ENCODE results near the gene KLK13. TPM values are rescaled to one million over a fixed set of nuclear protein-coding genes. Genes with fewer than 3 reads are reported as not detected.

Gene KLK13, protein sequence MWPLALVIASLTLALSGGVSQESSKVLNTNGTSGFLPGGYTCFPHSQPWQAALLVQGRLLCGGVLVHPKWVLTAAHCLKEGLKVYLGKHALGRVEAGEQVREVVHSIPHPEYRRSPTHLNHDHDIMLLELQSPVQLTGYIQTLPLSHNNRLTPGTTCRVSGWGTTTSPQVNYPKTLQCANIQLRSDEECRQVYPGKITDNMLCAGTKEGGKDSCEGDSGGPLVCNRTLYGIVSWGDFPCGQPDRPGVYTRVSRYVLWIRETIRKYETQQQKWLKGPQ
- total RNA-seq (not detected), polyA plus RNA-seq (not detected), total RNA-seq (0 to 0.09 (median 0) reads per million in 6 experiments)

GRCh38 chr19:51064534-51065220 lies at the start of gene KLK13:
Gene KLK13 (minus strand): TSS chr19:51065092. CDS start chr19:51065067, 25 bp downstream.
- Mint-ChIP-seq H3K4me3 (peak within 1 kb of the TSS; percentile 58 to 88 (median 72)), H3K27ac (peak within 1 kb of the TSS in 1 of 10 donors; percentile 16), H3K27me3 (peaks cover 34 to 64% (median 51%) of the 10 kb centered on the region in 5 donors), H3K9me3 (peaks cover 0 to 13% (median 0%) of the 10 kb centered on the region in 9 donors), H3K4me1 (peaks cover 4 to 12% (median 12%) of the 10 kb centered on the region in 4 donors), H3K36me3 (peaks cover 0 to 7% (median 0%) of the 10 kb centered on the region in 3 donors)
- DNase-seq: no peak
- POLR2A ChIA-PET: no interaction called here
- ATAC-seq: peak in 1 of 2 donors; percentile 20

- POLR2A ChIA-PET: interaction anchor here (0.9 to 2.5 kb wide), 3 partner anchors 9 to 18 kb away, joined by 4 to 14 read pairs (median 12); partner anchors contain the start of gene SIGLEC9
These were observed 49.3 kb upstream of the KLK13 start for GRCh38 chr19:51114087-51114729.

GRCh38 chr19:51111606-51112005 lies 46.7 kb upstream of the KLK13 start:
- H3K9me3 Mint-ChIP-seq: no peaks in the 10 kb centered on the region
- H3K27ac Mint-ChIP-seq: no peak overlapping the region
- H3K27me3 Mint-ChIP-seq: no peaks in the 10 kb centered on the region
- POLR2A ChIA-PET: interaction anchor here (0.6 to 0.7 kb wide), 2 partner anchors 12 to 17 kb away, joined by 3 read pairs; no protein-coding TSS in a partner anchor
- H3K4me1 Mint-ChIP-seq: peaks cover 22 to 56% (median 38%) of the 10 kb centered on the region in 4 donors
- peaks cover 0 to 3% (median 0%) of the 10 kb centered on the region in 3 donors for H3K36me3 Mint-ChIP-seq
- H3K4me3 Mint-ChIP-seq: no peak overlapping the region
- DNase-seq (no peak), ATAC-seq (no peak)

More at GRCh38 chr19:51114087-51114729, 49.3 kb upstream of the KLK13 start:
- Mint-ChIP-seq H3K27ac (peak overlapping the region in 9 of 10 donors; percentile 21 to 87 (median 68)), H3K4me1 (peaks cover 15 to 48% (median 31%) of the 10 kb centered on the region in 4 donors), H3K36me3 (no peaks in the 10 kb centered on the region), H3K9me3 (no peaks in the 10 kb centered on the region), H3K27me3 (no peaks in the 10 kb centered on the region), H3K4me3 (peak overlapping the region in 9 of 10 donors; percentile 7 to 68 (median 30))
- DNase-seq (peak in 2 of 10 donors; percentile 54 to 57), ATAC-seq (peak; percentile 54 to 77)

DNA sequence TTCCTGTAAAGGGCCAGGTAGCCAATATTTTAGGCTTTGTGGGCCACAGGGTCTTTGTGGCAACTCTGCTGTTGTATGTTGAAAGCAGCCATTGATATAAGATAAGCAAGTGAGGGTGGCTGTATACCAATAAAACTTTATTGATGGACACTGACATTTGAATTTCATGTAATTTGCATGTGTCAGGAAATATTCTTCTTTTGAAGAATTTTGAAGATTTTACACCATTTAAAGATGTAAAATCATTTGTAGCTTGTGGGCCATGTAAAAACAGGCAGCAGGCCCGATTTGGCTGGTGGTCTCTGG lies 45.7 kb upstream of the KLK13 start:
- Mint-ChIP-seq H3K9me3 (no peaks in the 10 kb centered on the region), H3K27me3 (no peaks in the 10 kb centered on the region), H3K36me3 (peaks cover 0 to 9% (median 0%) of the 10 kb centered on the region in 3 donors), H3K27ac (peak overlapping the region in 1 of 10 donors; percentile 66), H3K4me3 (no peak overlapping the region), H3K4me1 (peaks cover 28 to 54% (median 39%) of the 10 kb centered on the region in 4 donors)
- POLR2A ChIA-PET: interaction anchor here (1.4 kb wide), 1 partner anchor 22 kb away, joined by 7 read pairs; no protein-coding TSS in a partner anchor
- DNase-seq (no peak), ATAC-seq (no peak)

- peak overlapping the region; percentile 94 to 100 (median 98) for H3K27ac Mint-ChIP-seq
- no peaks in the 10 kb centered on the region for H3K9me3 Mint-ChIP-seq
- H3K36me3 Mint-ChIP-seq: peaks cover 0 to 20% (median 0%) of the 10 kb centered on the region in 3 donors
- POLR2A ChIA-PET: interaction anchor here (0.8 to 0.9 kb wide), 3 partner anchors 14 to 23 kb away, joined by 3 to 5 read pairs (median 3); no protein-coding TSS in a partner anchor
- H3K4me3 Mint-ChIP-seq: peak overlapping the region; percentile 87 to 100 (median 98)
- no peak for DNase-seq
- H3K4me1 Mint-ChIP-seq: peaks cover 27 to 47% (median 44%) of the 10 kb centered on the region in 4 donors
- H3K27me3 Mint-ChIP-seq: no peaks in the 10 kb centered on the region
- peak; percentile 45 to 63 for ATAC-seq
These were observed 43.9 kb upstream of the KLK13 start for GRCh38 chr19:51108805-51109146.

DNA sequence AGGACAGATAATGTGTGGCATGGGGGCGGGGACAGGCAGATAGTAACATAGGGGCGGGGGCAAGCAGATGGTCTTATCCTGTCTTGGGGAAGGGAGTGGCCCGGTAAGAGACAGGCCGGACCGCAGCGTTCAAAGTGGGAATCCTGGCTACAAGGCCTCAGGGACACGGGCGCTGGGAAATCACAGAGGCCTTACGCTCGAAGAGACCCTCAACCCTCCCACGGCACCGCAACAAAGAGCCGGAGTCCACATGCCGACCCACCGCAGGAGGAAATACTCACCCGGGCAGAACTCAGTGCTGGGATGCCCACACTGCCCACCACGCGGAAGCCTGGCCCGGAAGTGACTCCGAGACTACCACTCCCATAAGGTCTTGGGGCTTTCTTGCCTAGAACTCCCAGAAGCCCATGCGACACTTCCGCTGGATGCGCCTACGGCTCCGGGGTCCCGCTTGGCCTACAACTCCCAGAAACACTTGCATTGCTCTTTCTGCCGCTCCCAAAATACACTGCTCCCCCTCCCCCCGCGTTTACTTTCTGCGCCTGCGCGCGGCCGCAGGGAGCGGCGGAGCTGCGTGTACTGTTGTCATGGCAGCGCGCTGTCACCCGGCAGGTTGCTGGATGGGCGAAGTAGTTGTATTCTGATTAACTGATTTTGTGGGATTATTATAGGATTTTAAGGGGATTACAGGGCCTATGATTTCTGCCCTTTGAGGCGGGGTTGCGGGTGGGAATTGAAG lies 43.3 kb upstream of the KLK13 start, which contains the start of gene CTU1:
TSS of gene CTU1 (minus strand) at position 344 of the 739 bp plus-strand sequence. CDS start 3,840 bp downstream, outside the sequence.
- Mint-ChIP-seq H3K36me3 (peaks cover 0 to 26% (median 0%) of the 10 kb centered on the region in 3 donors), H3K4me3 (peak within 1 kb of the TSS; percentile 87 to 100 (median 98)), H3K27me3 (no peaks in the 10 kb centered on the region), H3K27ac (peak within 1 kb of the TSS; percentile 94 to 100 (median 98)), H3K4me1 (peaks cover 27 to 47% (median 45%) of the 10 kb centered on the region in 4 donors), H3K9me3 (no peaks in the 10 kb centered on the region)
- POLR2A ChIA-PET: interaction anchor here (0.8 to 0.9 kb wide), 3 partner anchors 15 to 23 kb away, joined by 3 to 5 read pairs (median 3); no protein-coding TSS in a partner anchor
- peak; percentile 97 to 99 for ATAC-seq
- DNase-seq: peak; percentile 91 to 99 (median 98)

DNA sequence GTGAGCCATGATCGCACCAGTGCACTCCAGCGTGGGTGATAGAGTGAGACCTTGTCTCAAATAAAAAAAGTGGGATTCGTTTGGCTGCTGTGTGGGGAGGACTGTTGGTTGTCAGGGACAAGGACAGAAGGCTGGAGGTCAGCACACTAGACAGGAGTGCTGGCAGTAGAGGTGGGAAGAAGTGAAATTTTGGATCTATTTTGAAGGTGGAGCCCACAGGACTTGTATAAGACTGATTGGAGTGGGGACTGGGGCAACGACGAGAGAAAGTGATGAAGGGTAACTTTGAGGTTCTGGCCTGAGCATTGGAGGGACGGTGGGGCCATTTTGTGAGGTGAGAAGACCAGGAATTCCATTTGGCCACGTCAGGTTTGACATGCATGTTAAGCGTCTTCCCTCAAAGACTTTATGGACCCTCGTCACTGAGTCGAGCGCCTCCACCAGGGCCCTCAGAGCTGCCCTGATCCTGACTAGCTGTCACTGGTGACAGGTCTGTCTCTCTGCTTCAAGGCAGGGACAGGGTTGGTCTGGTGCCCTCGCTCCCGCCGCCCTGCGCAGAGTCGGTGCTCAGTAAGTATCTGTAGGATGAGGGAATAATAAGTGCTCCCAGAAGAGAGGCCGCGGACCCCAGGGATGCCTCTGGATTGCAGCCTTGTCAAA lies 42.6 kb upstream of the KLK13 start:
- POLR2A ChIA-PET: no interaction called here
- DNase-seq: no peak

GRCh38 chr19:51103926-51104341 lies 39.0 kb upstream of the KLK13 start:
- H3K27me3 Mint-ChIP-seq: no peaks in the 10 kb centered on the region
- POLR2A ChIA-PET: no interaction called here
- no peak overlapping the region for H3K27ac Mint-ChIP-seq
- ATAC-seq: no peak
- DNase-seq: no peak
- H3K4me3 Mint-ChIP-seq: no peak overlapping the region
- H3K36me3 Mint-ChIP-seq: peaks cover 0 to 64% (median 6%) of the 10 kb centered on the region in 3 donors
- no peaks in the 10 kb centered on the region for H3K9me3 Mint-ChIP-seq
- H3K4me1 Mint-ChIP-seq: peaks cover 34 to 75% (median 65%) of the 10 kb centered on the region in 4 donors

More for the DNA sequence above, 42.6 kb upstream of the KLK13 start:
- Mint-ChIP-seq H3K4me1 (peaks cover 29 to 54% (median 51%) of the 10 kb centered on the region in 4 donors), H3K9me3 (no peaks in the 10 kb centered on the region), H3K27ac (peak overlapping the region; percentile 94 to 100 (median 98)), H3K27me3 (no peaks in the 10 kb centered on the region), H3K36me3 (peaks cover 0 to 33% (median 2%) of the 10 kb centered on the region in 3 donors), H3K4me3 (peak overlapping the region; percentile 87 to 100 (median 98))
- no peak for ATAC-seq

GRCh38 chr19:51102991-51103390 lies 38.1 kb upstream of the KLK13 start:
- Mint-ChIP-seq H3K4me1 (peaks cover 30 to 68% (median 57%) of the 10 kb centered on the region in 4 donors), H3K27ac (peak overlapping the region in 3 of 10 donors; percentile 14 to 55 (median 31)), H3K9me3 (no peaks in the 10 kb centered on the region), H3K4me3 (peak overlapping the region in 1 of 10 donors; percentile 14), H3K27me3 (no peaks in the 10 kb centered on the region), H3K36me3 (peaks cover 0 to 64% (median 6%) of the 10 kb centered on the region in 3 donors)
- ATAC-seq: no peak
- POLR2A ChIA-PET: no interaction called here
- no peak for DNase-seq

DNA sequence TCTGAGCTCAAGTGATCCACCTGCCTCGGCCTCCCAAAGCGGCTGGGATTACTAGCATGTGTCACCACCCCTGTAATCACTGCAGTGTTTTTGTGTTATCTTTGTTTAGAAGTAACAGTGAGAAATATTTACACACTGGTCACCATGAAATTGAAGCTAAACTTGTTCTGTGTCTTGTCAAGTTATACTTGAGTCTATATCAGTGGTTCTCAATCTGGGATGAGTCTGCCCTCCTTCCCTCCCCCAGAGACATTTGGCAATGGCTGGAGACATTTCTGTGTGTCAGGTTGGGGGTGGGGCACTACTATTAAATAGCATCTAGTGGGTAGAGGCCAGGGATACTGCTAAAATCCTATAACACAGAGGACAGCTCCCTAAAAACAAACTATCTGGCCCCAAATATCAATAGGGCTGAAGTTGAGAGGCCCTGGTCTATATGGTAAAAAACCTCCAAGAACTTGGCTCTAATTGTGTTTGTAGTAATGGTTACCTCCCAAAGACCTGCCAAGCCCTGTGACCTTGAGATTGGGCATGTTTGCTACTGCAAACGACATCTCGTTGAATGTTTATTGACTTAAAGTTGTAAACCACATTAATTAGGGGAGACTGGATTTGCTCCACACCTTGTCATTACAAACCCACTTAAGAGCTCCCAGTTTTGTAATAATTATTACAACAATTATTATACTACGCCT lies 36.4 kb upstream of the KLK13 start:
- DNase-seq (no peak), ATAC-seq (no peak)
- Mint-ChIP-seq H3K9me3 (no peaks in the 10 kb centered on the region), H3K4me1 (peaks cover 27 to 70% (median 56%) of the 10 kb centered on the region in 4 donors), H3K27me3 (no peaks in the 10 kb centered on the region), H3K36me3 (peaks cover 0 to 71% (median 6%) of the 10 kb centered on the region in 3 donors), H3K27ac (peak overlapping the region in 5 of 10 donors; percentile 17 to 86 (median 67)), H3K4me3 (peak overlapping the region in 1 of 10 donors; percentile 54)
- POLR2A ChIA-PET: no interaction called here

- no peak overlapping the region for H3K4me3 Mint-ChIP-seq
- POLR2A ChIA-PET: no interaction called here
- ATAC-seq (no peak), DNase-seq (no peak)
- H3K27ac Mint-ChIP-seq: peak overlapping the region in 2 of 10 donors; percentile 27 to 86
- no peaks in the 10 kb centered on the region for H3K27me3 Mint-ChIP-seq
- no peaks in the 10 kb centered on the region for H3K9me3 Mint-ChIP-seq
- H3K4me1 Mint-ChIP-seq: peaks cover 22 to 63% (median 49%) of the 10 kb centered on the region in 4 donors
- peaks cover 0 to 65% (median 6%) of the 10 kb centered on the region in 3 donors for H3K36me3 Mint-ChIP-seq
These were observed 35.7 kb upstream of the KLK13 start for GRCh38 chr19:51100601-51101000.
